Fibroblast of mammary gland (primary cell): ENCODE measurements around the gene SLC24A3.

Experiments used
- DNase-seq: peaks from one replicate; pipeline ENCODE4 v3.0.0-alpha.2; 2010; ENCODE audit warnings: low read depth
- H3K4me3 ChIP-seq: 2 replicates; pipeline ENCODE4 v1.5.1; 2011; ENCODE audit warnings: low read depth, mild to moderate bottlenecking, low read length, moderate library complexity; ENCODE audit not compliant: control insufficient read depth
- CTCF ChIP-seq: conservative IDR thresholded peaks from 2 replicates; pipeline ENCODE4 v1.5.1; 2011; ENCODE audit warnings: low read depth, low read length, inconsistent platforms; ENCODE audit not compliant: control insufficient read depth, insufficient read depth

The SLC24A3 gene

GRCh38 chr20:19308146-19308545 lies 95.7 kb downstream of the SLC24A3 start:
- no peak for DNase-seq
- H3K4me3 ChIP-seq, result no peak overlapping the region
- no peak for TF ChIP-seq CTCF

GRCh38 chr20:19310541-19310940 lies 98.1 kb downstream of the SLC24A3 start:
- no peak for DNase-seq
- no peak overlapping the region for H3K4me3 ChIP-seq
- no peak for TF ChIP-seq CTCF

- no peak for DNase-seq
- H3K4me3 ChIP-seq, result no peak overlapping the region
- TF ChIP-seq CTCF, result no peak
Measured at GRCh38 chr20:19313342-19314069, 101.1 kb downstream of the SLC24A3 start.

GRCh38 chr20:19314621-19315020 lies 102.2 kb downstream of the SLC24A3 start:
- no peak for TF ChIP-seq CTCF
- H3K4me3 ChIP-seq, result no peak overlapping the region
- no peak for DNase-seq

- no peak for DNase-seq
- no peak for TF ChIP-seq CTCF
- H3K4me3 ChIP-seq, result no peak overlapping the region
Measured at GRCh38 chr20:19317237-19318069, 105.0 kb downstream of the SLC24A3 start.

- TF ChIP-seq CTCF, result no peak
- no peak for DNase-seq
Measured at GRCh38 chr20:19318610-19319009, 106.2 kb downstream of the SLC24A3 start.

More at GRCh38 chr20:19318610-19319009, 106.2 kb downstream of the SLC24A3 start:
- no peak overlapping the region for H3K4me3 ChIP-seq
